Activated CD8-positive, alpha-beta memory T cell treated with anti-CD3 and anti-CD28 coated beads, Interleukin-2, amount 50 U/mL, for 1 hour (primary cell): Measurements from ENCODE around the gene ALDH4A1.

ENCODE experiments used
- DNase-seq: peaks from one replicate; pipeline ENCODE4 v3.0.0-alpha.2; 2020; ENCODE audit errors: extremely low read depth

The ALDH4A1 gene

DNA sequence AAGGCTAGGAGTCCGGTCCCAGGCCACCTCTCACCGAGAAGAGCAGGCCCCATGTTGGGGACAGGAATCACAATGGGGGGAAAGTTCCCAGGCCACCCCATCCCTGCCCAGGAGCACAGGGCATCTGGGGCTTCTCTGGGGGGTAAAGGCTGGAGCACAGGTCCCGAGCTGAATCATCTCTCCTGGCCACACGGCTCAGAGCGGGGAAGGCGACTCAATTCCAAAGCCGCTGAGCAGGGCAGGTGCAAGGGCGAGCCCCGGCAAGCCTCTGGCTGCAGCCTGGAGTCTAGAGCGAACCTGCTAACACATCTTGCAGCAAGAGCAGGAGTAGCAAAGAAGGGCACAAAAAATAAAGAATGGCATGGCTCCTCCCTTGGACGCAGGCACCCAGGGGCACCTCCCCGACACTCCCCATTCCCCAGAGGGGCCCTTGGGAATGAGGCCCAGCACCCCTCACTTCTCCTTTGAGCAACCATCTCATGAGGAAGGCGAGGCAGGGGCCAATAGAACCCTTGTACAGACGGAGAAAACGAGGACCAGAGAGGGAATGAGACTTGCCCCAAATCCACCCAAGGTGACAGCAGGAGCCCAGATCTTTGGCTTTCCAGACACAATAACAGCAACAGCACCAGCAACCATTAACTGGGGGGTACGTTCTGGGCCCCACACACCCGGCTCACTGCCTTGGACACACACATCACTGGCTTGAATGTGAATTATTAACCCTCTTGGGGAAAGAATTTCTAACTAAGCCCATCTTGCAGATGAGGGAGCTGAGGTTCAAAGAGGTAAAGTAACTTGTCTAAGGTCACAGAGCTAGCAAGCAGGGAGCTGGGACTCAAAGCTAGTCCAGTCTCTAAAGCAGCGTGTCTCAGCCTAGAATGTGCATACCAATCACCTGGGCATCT lies 20.7 kb upstream of the ALDH4A1 start:
- DNase-seq: no peak

DNA sequence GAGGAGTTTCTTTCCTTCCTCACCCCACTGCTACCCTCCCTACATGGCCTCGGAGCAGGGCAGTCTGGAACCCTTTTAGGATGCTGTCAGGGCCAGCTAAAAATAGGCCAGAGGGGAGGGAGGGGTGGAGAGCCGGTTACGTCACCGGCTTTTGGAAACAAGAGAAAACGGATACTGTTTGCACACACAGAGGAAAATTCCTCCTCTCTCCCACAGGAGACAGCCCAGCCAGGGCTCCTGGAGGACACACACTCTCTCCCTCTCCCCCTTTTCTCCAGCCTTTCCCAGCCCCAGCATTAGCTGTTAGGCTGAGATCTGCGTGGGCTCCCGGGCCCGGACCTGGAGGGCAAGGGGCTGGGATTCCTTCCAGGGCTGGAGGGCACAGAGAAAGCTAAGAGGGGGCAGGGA lies 20.0 kb upstream of the ALDH4A1 start:
- no peak for DNase-seq

DNA sequence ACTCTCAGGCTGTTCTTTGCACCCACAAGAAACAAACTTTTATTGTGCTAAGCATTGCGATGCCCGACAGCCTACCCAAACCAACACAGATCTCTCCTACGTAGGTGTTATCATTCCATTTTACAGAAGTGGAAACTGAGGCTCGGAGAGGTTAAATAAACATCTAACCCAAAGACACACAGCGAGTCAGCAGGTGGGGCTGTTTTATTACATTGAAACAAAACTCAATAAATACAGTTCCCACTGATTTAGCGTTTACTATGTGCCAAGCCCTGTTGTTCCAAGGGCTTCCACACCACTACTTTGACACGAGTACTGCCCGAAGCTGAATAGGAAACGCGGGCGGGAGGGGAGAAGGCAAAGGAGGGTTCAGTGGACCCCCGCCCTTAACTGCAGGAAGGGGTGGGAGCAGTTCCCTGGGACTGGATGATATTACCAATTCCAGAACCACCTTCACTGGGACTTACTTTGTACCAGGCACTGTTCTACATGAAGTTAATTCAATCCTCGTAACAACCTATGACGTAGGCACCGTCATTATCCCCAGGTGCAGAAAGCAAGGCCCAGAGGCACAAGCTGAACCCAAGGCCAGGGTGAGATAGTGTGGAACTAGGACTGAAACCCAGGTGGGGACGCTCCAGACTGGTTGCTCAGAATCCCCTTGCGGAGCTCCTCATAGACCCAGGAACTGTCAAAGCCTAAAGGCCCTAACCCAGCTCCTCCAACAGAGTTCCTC lies 19.3 kb upstream of the ALDH4A1 start:
- DNase-seq: no peak

DNA sequence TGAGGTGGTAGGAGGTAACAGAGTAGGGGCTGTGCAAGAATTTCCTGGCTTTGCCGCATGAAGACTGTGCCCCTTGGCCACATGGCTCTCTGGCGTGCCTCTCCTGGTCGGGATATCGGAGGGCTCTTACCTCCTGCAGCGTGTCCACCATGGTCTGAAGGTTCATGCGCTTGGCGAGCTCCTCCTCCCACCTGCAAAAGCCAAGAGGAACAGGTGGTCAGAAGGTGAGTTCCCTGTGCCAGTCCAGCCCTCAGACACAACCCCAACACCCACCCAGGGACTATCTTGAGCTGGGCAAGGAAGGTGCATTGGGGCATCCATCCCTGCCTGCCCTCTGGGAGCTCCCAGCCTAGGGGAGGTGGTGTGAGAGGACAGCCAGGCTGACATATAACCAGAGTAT lies 18.6 kb upstream of the ALDH4A1 start:
- no peak for DNase-seq

DNA sequence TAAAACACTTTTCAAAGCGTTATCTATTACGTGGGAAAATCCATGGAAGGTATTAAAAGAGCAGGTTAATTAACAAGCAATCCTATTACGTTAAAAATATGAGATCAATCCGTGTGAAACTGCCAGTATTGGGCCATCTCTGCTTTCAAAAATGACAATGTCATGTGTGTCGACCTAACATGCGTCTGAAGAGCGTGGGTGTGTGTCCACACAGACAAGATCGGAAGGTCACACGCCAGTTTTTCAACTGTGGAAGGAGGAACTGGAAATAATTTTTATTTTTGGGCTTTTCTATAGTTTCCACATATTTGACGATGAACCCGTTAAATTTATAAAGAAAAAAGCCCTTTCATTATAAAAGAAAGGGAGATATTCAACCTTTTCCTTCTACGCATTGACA lies 17.6 kb upstream of the ALDH4A1 start:
- no peak for DNase-seq

DNA sequence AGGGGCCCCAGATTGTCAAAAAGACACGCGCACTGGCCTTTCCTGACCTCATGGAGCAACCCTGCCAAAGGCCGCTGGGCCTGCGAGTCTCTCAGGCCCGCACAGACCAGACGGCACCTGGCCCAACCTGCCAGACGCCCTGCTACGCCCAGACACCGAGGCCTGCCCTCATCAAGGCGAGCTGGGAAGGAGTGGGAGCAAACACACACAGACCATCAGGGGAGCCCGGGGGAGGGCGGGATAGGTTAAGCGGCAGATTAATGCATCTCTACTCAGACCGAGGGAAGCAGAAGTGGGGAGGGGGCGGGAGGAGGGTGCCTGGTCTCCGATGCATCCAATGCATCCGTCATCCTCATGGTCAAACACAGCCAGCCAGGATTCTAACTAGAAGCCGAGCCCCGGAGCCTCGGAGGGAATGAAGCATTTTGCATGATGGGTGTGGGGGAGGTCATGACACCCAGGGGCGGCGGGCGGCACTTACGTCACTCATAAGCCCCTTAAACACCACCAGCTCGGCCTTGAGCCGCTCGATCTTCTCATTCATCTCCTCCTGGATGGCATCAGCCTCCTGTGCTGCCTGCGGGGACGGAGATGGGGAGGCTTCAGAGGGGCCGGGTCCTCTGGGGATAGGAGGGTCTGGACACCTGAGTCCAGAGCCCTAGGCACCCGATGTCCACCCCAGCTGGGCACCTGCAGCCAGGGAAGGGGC lies 17.0 kb upstream of the ALDH4A1 start:
- DNase-seq: no peak

DNA sequence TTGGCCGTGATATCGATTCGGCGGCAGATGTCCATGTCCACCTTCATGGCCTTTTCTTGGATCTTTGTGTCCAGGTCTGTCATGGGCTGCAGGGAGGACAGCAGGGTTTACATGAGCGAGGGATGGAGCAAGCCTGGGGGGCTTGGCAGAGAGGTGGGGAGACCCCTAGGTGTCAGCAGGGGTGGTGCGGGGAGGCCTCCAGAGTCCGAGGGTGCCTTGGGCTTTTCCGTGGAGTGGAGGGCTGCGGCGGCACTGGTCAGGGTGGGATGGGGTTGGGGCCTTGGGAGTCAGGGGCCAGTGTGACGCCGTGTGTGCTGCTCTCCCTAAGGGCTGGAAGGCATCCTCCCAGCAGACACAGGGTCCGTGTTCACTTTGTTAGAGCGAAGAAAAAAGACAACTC lies 16.1 kb upstream of the ALDH4A1 start:
- DNase-seq: no peak

DNA sequence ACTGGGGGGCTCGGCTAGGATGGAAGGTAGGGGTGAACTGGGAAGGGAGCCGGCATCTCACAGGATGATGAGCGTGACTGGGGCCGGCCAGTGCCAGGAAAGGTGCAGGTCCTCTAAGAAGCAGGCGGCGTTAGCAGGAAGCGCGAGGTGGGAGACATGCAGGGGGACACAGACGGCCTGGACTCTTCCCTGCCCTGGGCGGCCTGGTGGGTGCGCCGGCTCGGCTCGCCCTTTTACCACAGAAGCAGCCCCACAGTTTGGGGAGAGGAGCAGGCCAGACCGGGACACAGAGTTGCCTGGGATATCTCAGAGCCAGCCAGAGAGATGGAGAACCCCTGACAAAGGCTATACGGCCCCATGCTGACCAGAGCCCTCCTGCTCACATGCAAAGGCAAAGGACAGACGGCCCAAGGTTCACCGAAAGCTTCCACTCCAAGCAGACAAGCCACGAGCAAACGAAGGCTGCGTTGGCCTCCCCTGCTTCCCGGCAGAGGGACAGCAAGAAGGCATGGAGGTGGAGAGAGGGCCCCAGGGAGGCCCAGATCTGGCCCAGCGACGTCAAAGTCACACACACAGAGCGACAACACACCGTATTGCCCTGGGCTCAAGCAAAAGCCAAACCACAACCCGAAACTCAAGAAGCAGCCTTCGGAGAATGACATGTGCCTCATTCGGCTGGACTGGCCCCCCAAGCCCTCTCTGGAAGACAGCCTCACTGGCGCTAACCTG lies 14.9 kb upstream of the ALDH4A1 start:
- DNase-seq: no peak

DNA sequence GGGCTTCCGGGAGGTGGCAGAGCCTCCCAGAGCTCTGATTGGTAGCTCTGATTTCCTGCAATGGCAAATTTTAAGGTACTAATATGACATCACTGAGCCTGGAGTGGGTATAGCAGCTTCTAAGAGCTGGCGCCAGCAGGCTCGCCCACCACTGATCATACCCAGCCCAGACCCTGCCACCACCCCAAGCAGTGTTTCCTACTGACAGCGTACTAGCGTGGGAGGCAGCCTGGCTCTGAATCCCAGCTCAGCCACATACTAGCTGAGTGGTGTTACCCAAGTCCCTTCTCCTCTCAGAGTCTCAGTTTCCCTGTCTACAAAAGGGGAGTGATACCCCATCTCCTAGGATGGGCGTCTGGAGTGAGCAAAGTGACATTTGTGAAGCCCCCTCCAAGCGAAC lies 13.0 kb upstream of the ALDH4A1 start:
- DNase-seq: no peak

DNA sequence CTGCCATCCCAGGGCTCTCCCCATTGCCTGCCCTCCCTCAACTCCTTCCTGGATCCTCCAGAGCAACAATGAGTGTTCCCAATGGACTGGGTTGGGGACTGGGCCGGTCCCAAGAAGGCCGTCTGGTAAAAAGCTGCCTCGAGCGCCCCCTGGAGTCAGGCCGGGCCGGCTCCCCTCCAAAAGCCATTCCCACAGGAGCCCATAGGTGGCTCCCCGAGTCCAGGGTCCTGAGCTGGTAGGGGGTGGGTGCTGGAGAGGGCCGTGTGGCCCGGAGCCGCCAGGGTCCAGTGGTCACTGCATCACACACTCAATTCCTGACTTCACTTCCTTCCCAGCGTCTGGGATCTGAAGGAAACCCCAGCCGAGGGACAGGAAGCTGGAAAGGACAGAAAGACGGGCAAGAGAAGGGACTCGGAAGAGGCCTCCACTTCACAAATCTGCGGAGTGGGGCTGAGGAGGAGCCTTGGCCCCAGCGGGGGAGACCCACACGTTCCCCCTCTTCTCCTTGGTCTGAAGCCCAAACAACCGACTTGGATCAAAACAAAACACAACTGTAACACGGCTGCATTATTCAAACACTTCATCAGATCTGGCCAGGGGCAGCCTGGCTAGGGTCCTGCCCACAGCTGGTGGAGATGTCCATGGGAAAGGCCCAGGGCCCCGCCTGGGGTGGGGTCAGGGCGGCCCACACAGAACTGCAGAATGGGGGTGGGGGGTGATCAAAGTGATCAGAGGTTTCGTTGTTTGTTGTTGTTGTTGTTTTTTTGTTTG lies 10.9 kb upstream of the ALDH4A1 start:
- DNase-seq: no peak

DNA sequence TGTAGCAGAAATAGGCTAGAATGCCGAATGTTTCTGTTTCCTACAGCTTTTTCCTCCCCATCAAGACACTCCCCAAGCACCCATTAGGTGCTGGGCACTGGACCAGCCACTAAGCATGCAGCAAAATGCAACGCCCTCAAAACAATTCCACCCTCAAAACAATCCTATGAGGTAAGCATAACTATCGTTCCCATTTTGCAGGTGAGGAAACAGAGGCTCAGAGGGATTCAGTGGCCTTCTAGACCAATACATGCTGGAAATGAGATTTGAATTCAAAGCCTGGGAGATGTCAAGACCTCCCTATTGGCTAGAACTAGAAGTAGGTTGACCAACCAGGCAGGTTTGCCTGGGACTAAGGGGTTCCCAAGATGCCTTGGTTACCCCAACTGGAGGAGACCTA lies 10.2 kb upstream of the ALDH4A1 start:
- DNase-seq: no peak

DNA sequence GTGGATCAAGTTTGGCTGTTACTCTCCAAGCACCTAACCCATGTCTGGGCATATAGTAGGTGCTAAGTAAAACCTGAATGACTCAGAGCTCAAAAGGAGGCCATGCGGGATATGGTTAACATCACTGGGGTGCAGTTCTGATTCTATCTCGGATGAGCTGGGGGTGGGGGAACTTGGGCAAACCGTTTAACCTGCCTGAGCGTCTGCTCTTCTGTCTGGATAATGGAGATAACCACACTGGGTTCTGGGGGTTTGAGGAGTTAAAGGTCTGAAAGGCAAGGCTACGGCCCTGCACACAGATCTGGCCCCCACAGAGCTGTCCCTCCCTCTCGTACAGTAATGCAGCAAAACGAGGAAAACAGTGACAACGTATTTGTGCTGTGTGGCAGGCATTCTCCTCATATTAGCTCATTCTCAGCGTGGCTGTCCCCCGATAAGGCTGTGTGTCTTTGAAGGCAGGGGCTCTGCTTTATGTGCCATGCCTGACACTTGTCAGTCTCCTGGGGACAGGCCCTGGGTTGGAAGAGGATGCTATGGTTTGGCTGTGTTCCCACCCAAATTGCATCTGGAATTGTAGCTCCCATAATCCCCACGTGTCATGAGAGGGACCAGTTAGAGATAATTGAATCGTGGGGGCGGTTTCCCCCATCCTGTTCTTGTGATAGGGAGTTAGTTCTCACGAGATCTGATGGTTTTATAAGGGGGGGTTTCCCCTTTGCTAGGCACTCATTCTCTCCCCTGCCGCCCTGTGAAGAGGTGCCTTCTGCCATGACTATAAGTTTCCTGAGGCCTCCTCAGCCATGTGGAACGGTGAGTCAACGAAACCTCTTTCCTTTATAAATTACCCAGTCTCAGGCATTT lies 6.8 kb upstream of the ALDH4A1 start:
- DNase-seq: no peak

DNA sequence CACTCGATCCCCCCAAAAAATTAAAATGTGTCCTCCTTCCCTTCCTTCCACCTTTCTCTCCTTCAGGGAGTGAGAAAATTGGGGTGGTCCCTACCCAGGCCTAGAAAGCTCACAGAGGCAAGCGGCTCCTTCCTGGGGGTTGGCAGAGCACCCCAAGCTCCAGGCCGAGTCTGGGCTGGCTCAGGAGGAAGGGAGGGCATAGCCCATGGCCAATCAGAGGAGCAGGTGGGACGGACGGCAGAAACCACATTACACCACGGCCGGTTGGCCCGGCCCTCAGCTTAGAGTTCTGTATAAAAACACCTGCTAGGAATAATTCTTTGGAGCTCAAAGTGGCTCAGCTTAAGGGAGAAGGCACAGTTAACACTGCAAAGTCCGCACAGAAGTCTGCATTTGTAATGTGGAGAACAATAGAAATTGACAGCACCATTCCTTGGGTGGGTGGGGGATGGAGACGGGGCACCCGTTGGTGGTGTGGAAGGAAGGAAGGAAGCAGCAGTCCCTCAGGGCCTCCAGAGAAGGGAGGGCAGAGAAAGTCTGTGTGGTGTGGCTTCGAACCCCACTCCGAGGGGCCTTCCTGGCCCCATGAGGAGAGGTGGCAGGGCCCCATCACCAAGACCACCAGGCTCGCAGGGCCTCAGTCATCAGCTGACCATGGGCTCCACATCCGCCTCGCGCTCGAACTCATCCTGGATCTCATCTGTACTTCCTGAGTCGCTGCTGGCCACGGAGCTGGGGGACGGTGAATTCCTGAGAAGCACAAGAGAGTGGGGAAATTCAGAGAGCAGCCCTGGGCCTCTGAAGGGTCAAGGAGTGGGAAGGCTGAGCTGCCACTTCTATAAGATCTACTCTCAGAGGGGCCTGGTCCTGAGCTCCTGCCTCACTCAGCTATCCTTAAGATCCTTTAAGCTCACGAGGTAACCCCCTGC lies 5.8 kb upstream of the ALDH4A1 start:
- no peak for DNase-seq

DNA sequence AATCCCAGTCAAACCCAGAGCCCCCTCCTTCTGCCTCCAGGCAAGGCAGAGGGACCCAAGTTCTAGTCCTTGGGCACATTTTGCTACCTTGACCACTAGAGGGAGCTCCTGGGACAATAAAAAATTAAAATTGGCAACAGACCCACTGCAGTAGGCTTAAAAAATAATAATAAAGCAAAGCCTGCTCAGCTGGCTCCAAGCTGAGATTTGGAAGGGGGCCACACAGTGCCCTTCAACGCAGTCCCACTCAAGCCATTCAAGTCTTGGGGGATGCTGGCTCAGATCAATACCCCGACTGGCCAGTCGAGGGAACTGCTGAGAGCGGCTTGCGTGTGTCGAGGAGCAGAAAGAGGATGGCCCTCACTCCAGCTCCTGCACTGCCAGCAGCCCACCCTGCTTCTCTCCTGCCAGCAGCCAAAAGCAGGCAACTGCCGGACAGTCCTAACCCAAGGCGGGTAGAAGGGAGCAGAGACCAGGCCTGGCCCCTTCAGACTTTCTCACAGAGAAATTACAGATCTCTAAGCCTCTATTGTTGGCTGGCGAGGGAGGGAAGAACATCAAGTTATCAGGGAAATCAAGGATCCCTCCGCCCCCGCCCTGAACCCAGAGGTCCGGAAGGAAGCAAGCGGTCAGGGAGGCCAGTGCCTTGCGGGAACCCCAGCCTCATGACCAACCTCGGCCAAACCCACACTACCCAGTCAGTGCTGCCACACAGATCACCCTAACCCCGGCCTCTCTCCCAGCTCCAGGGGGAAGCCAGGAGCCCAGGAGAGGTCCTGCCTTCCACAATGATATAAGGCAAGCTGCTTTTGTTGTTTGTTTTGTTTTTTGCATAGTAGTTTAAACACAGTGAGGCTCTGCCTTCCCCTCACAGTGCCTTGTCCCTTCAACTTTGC lies 4.9 kb upstream of the ALDH4A1 start:
- DNase-seq: peak; percentile 45

DNA sequence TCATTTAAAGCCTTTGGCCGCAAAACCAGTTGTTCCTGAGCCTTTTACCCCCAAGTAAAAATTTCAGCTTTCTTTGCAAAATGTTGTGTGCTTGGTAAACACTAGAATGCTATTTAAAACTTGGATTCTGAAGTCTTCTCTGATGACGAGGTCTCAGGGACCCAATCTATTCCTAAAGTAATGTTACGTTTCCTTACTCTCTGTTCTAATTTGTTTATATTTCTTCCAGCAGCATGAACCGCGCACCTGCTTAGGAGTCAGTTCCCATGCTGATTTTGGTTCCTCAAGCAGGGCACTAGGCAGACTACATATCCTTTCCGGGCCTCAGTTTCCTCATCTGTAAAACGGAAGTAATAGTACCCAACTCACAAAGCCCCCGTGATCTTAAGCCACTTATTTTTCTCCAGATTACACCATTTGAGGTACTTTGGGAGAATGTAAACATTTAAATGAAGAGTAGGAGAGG lies 969 bp upstream of the ALDH4A1 start:
- no peak for DNase-seq

DNA sequence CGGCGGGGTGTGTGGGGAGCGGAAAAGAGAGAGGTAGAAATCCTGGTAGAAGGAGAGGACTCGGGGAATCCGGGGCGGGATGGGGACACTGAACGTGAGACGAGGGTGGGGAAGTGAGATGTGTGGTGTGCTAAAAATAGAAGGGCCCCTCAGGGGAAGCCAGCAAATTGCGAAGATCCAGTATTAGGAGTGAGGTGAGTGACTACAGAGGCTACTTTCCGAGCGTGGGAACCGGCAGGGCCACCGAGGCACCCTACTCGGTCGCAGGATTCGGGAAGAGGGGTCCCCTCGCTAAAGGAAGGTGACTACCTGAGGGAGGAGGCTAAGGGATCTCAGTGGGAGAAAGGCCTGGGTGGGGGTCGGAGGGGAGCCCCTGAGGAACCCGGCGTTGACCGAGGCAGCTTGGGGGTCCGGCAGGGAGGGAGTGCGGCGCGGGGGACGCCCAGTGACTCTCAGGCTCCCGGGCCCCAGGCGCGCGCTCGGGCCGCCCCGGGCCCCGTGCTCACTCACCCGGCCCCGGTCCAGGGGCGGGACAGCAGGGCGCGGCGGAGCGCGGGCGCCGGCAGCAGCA lies 318 bp downstream of the ALDH4A1 start:
- DNase-seq: no peak

DNA sequence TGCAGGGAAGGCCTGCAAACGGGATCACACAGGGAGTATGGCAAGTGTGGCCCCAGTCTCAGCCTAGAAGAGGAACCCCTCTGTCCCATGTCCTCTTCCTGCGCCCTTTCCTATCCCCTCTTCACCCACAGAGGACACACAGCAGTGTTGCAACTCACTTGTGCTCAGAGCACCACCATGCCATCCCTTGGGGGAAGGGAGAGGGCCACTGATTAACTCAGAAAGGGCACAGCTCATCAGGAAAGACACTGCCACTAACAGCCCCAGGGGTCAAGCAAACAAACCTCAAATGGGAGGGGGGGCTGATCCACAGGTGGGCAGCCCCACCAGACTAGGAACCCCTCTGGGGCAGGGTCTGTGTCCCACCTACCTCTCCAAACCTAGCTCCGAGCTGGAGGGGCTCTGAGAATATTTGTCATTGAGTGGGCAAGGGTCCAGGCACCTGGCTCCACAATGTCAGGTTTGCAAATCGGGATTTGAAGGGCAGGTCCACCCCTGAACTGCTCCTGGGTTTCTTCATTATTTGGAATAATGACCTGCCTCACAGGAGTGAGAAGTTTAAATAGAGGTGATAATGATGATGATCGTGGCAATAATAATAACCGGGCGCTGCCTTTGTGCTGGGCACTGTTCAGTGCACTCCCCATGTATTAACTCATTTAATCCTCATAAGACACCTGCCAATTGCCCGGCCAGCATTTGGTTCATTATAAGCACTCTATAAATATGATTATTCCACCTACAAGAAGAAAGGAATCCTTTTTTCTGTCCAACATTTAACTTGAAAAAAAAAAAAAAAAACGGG lies 1.0 kb downstream of the ALDH4A1 start:
- no peak for DNase-seq
